Stomach (tissue), 9 donors: ENCODE data around the gene STUM. TPM values are rescaled to one million over a fixed set of nuclear protein-coding genes. Genes with fewer than 3 reads are reported as not detected.

ENCODE experiments used
- DNase-seq, 2 donors: peaks; one replicate each; pipeline versions ENCODE4 v3.0.0 to v3.0.0-alpha.2; 2013 to 2019
- H3K27ac ChIP-seq, 5 donors: fragments of 200-600 bp in 4 of 5; sonication (generic) in 4 of 5; one replicate each; pipeline ENCODE4 v1.5.1; 2013 to 2019; ENCODE audit warnings: mild to moderate bottlenecking in 1 of 5, moderate library complexity in 1 of 5
- H3K27me3 ChIP-seq, 3 donors: fragments of 200-600 bp; sonication (generic); one replicate each; pipeline ENCODE4 v1.5.1; 2017 to 2019; ENCODE audit warnings: mixed run types in 1 of 3
- H3K36me3 ChIP-seq, 4 donors: fragments of 200-600 bp; sonication (generic); 1 replicate in 3 of 4; 2 replicates in 1 of 4; pipeline ENCODE4 v1.5.1; 2016 to 2019
- H3K4me1 ChIP-seq, 4 donors: fragments of 200-600 bp; sonication (generic); one replicate each; pipeline ENCODE4 v1.5.1; 2016 to 2019
- H3K4me3 ChIP-seq, 4 donors: fragments of 200-600 bp; sonication (generic) in 3 of 4; one replicate each; pipeline ENCODE4 v1.5.1; 2016 to 2019; ENCODE audit warnings: mild to moderate bottlenecking in 1 of 4
- H3K9me3 ChIP-seq, 4 donors: fragments of 200-600 bp; sonication (generic); one replicate each; pipeline ENCODE4 v1.5.1; 2016 to 2019
- CTCF ChIP-seq, 7 experiments: fragments of 450-650 bp in 4 of 7; fragments of 200-600 bp in 3 of 7; sonication (generic) in 3 of 7; IDR thresholded peaks; one replicate each; pipeline ENCODE4 v1.5.1; 2016 to 2019; ENCODE audit warnings: antibody characterized with exemption in 7 of 7, control low read depth in 2 of 7, mild to moderate bottlenecking in 1 of 7
- EP300 ChIP-seq: sonication (generic); formaldehyde crosslinking; IDR thresholded peaks from one replicate; pipeline ENCODE4 v1.6.1; 2017; ENCODE audit warnings: antibody characterized with exemption
- POLR2A ChIP-seq, 4 donors: fragments of 450-650 bp; IDR thresholded peaks; one replicate each; pipeline ENCODE4 v1.6.1; 2016; ENCODE audit warnings: antibody characterized with exemption in 4 of 4, control low read depth in 2 of 4, mild to moderate bottlenecking in 1 of 4, moderate library complexity in 1 of 4
- POLR2AphosphoS5 ChIP-seq, 3 donors: sonication (generic); formaldehyde crosslinking; IDR thresholded peaks; one replicate each; pipeline ENCODE4 v1.6.1; 2016; ENCODE audit warnings: antibody characterized with exemption in 3 of 3
- WGBS, 5 donors: extraction: QIAGEN DNeasy Blood & Tissue Kit in 3 of 5; methylation state at CpG; one replicate each; pipeline versions ENCODE4 v1.1.5 to v1.1.7; 2013 to 2018; 5-methylcytosine and 5-hydroxymethylcytosine counted together
- intact Hi-C: fragments of 100-400 bp; cut with DNase I; formaldehyde crosslinking; loops from one replicate; pipeline ENCODE4 v1.15.1; 2023; ENCODE audit warnings: low total_unique reads
- polyA plus RNA-seq, 3 donors: library from polyadenylated mRNA; stranded (reverse); fragments of 200-250 nt; gene quantifications; one replicate each; pipeline ENCODE4 v1.2.3, GENCODE V29; 2013
- total RNA-seq, 5 donors: library from RNA; depleted of rRNA; stranded (reverse); fragments of >200 nt; gene quantifications; one replicate each; pipeline versions ENCODE4 v1.1.0 to v1.2.3, GENCODE V29; 2014 to 2016
- donor health status: healthy with polysubstance abuse.
- donor health status: Bipolar disorder and iron deficiency.
- donor health status: healthy.

STUM gene
- total and polyA plus RNA-seq, 8 donors, result under 0.01 to 2.8 (median 1.5) TPM

- TF ChIP-seq POLR2AphosphoS5 (IDR thresholded peaks at IDR 0.05), result no peak
- no peak for TF ChIP-seq EP300
- TF ChIP-seq POLR2A (IDR thresholded peaks at IDR 0.05), result no peak
- TF ChIP-seq CTCF (IDR thresholded peaks at IDR 0.05), result no peak
- no peak for DNase-seq
- peaks cover 0 to 5% (median 0%) of the 10 kb centered on the region in 4 donors for H3K4me1 ChIP-seq
- intact Hi-C loops, result no loop called here
- no peak overlapping the region for H3K4me3 ChIP-seq
- H3K27me3 ChIP-seq, result no peaks in the 10 kb centered on the region
- 89 to 96% (median 91%) methylated on average over 2 of the region's 2 CpGs for WGBS, 5 donors
- H3K27ac ChIP-seq, result no peak overlapping the region
- H3K9me3 ChIP-seq, result no peaks in the 10 kb centered on the region
- no peaks in the 10 kb centered on the region for H3K36me3 ChIP-seq
Observed at GRCh38 chr1:226534645-226535044, 13.9 kb upstream of the STUM start.

GRCh38 chr1:226535666-226536065 lies 12.9 kb upstream of the STUM start:
- H3K9me3 ChIP-seq, result no peaks in the 10 kb centered on the region
- intact Hi-C loops, result no loop called here

DNA sequence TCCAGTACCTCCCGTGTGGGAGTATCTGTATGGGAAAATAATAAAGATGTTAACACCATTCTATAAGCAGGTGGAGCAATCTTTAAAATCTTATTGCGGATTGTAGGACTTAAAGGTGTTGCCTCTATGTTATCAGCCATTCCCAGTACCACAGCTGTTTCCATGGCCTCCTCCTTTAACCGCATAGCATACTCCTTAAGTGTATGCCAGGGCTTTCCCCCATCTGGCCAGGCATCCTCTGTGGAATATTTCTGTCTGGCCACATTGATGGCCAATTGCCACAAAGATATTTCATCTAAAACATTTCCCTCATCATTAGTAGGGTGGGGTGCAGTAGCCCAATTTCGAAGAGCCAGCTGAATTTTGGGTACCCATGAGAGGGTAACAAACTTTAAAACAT lies 7.3 kb upstream of the STUM start:
- Histone ChIP-seq H3K4me1 (peaks cover 7 to 18% (median 15%) of the 10 kb centered on the region in 4 donors), H3K36me3 (no peaks in the 10 kb centered on the region), H3K27me3 (no peaks in the 10 kb centered on the region), H3K4me3 (no peak overlapping the region), H3K9me3 (no peaks in the 10 kb centered on the region), H3K27ac (no peak overlapping the region)
- intact Hi-C loops, result no loop called here
- DNase-seq, result no peak
- no peak for TF ChIP-seq EP300
- TF ChIP-seq POLR2A (IDR thresholded peaks at IDR 0.05), result no peak
- TF ChIP-seq CTCF (IDR thresholded peaks at IDR 0.05), result no peak
- no peak for TF ChIP-seq POLR2AphosphoS5 (IDR thresholded peaks at IDR 0.05)
- WGBS, 5 donors, result 88 to 95% (median 91%) methylated on average over 4 of the region's 4 CpGs

More at GRCh38 chr1:226535666-226536065, 12.9 kb upstream of the STUM start:
- Histone ChIP-seq H3K4me1 (peaks cover 0 to 5% (median 0%) of the 10 kb centered on the region in 4 donors), H3K27me3 (no peaks in the 10 kb centered on the region), H3K36me3 (no peaks in the 10 kb centered on the region), H3K27ac (no peak overlapping the region), H3K4me3 (no peak overlapping the region)
- DNase-seq, result no peak
- TF ChIP-seq POLR2AphosphoS5 (IDR thresholded peaks at IDR 0.05) (no peak), EP300 (no peak), CTCF (IDR thresholded peaks at IDR 0.05) (no peak), POLR2A (IDR thresholded peaks at IDR 0.05) (no peak)
- 61 to 76% (median 71%) methylated on average over 9 of the region's 9 CpGs for WGBS, 5 donors

- Histone ChIP-seq H3K27ac (peak overlapping the region in 3 of 5 donors; percentile 6 to 59 (median 14)), H3K4me1 (peaks cover 7 to 18% (median 15%) of the 10 kb centered on the region in 4 donors), H3K27me3 (no peaks in the 10 kb centered on the region), H3K9me3 (no peaks in the 10 kb centered on the region), H3K4me3 (no peak overlapping the region), H3K36me3 (no peaks in the 10 kb centered on the region)
- TF ChIP-seq POLR2A (IDR thresholded peaks at IDR 0.05) (no peak), EP300 (no peak), POLR2AphosphoS5 (IDR thresholded peaks at IDR 0.05) (no peak), CTCF (IDR thresholded peaks at IDR 0.05) (no peak)
- WGBS, 5 donors, result 76 to 83% (median 81%) methylated on average over 14 of the region's 14 CpGs
- DNase-seq, result peak; percentile 66
- intact Hi-C loops, result no loop called here
Observed at GRCh38 chr1:226541631-226542622, 6.6 kb upstream of the STUM start.
